Stomach smooth muscle (tissue), 2 donors: ENCODE measurements around the gene NOX4.

Experiments used
- H3K27ac ChIP-seq: one replicate; pipeline ENCODE4 v1.7.0; 2013; ENCODE audit warnings: mild to moderate bottlenecking, low read length, inconsistent platforms
- H3K27me3 ChIP-seq, 2 donors: one replicate each; pipeline ENCODE4 v1.7.0; 2013; ENCODE audit warnings: low read length in 2 of 2; ENCODE audit not compliant: insufficient read depth in 2 of 2, control insufficient read depth in 1 of 2
- H3K36me3 ChIP-seq, 2 donors: one replicate each; pipeline ENCODE4 v1.7.0; 2013; ENCODE audit warnings: low read length in 2 of 2; ENCODE audit not compliant: control insufficient read depth in 2 of 2, insufficient read depth in 2 of 2
- H3K4me1 ChIP-seq: one replicate; pipeline ENCODE4 v1.7.0; 2013; ENCODE audit warnings: low read length; ENCODE audit not compliant: control insufficient read depth, insufficient read depth
- H3K4me3 ChIP-seq, 2 donors: one replicate each; pipeline ENCODE4 v1.7.0; 2013; ENCODE audit warnings: low read length in 2 of 2
- H3K9ac ChIP-seq, 2 donors: one replicate each; pipeline ENCODE4 v1.7.0; 2013; ENCODE audit warnings: low read length in 2 of 2, mild to moderate bottlenecking in 1 of 2
- H3K9me3 ChIP-seq, 2 donors: one replicate each; pipeline ENCODE4 v1.7.0; 2013; ENCODE audit warnings: low read length in 2 of 2; ENCODE audit not compliant: control insufficient read depth in 2 of 2
- donor health status: healthy.
- donor health status: Pancreatic carcinoma.

The NOX4 gene

DNA sequence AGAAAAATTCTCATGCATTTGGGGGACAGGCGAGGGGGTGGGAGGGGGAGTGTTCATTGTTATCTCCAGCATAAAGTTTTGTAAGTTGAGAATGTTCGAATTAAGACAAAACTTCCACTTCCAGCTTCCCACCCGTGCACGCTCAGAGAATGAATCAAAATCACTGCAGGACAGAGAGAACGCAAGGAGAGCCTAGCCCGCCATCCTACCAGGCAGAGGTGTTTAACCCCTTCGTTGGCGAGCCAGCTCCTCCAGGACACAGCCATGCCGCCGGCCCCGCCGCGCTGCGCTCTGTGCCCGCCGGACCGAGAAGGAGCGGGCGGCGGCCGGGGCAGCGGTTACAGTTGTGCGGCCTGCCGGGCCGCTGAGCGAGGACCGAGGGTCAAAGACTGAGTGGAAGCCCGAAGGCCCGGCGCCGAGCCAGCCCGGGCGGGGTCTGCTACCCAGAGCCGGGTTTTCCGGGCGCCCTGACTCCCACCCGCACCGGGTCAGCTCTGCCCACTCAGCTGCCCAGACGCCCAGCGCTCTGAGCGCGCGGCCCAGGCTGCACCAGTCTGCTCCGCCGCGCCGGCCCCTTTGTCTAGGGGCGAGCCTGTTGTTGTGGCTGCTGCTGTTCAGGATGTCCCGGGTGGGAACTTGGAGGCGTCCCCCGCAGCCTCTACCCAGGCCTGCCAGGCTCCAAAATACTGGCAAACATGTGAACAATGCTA, at the start of gene NOX4:
NOX4 (minus strand) TSS at position 395 of the 710 bp plus-strand sequence; CDS start at position 266, 129 bp downstream.
- Histone ChIP-seq H3K27me3 (peaks cover 0 to 5% of the 10 kb centered on the region in 2 donors), H3K9me3 (no peaks in the 10 kb centered on the region), H3K36me3 (no peaks in the 10 kb centered on the region), H3K27ac (no peak within 1 kb of the TSS), H3K4me1 (peaks cover 2% of the 10 kb centered on the region), H3K9ac (no peak within 1 kb of the TSS), H3K4me3 (peak within 1 kb of the TSS; percentile 53 to 69)

DNA sequence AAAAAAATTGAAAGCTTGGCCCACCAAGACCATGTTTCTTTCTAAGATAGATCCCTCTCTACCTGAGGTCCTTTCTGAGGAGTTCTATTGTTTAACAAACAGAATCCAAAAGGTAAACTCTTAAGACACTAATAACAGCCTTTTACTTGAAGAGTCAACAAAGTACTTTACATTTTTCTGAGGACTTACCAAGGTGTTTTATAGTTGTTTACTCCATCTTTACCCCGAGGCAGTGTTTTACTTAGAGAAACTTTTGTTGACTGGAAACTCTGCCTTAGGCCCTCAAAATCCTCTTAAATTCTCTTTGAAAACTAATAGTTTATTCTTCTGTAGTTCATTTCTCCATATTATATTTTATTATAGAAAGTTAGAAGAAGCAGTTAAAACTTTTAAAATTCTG, 49.7 kb upstream of the NOX4 start:
- no peaks in the 10 kb centered on the region for H3K36me3 ChIP-seq

DNA sequence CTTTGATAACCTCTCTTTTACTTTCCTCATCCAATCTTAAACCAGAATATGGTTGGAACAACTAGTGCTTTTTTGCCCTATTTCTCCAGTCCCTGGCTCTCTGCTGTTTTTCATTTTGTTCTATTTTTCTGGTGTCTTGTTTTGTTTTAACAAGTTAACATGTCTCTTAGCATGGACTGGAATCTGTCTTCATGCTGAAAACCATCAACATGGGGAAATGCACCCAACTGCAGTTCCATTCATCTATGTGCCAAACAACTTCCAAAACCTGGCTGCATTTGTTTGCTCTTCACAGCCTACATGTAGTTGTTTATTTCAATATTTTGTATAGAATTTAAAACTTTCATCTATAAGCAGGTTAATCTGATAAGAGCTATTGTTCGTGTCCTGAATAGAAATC, 46.8 kb upstream of the NOX4 start:
- Histone ChIP-seq H3K4me3 (no peak overlapping the region), H3K36me3 (no peaks in the 10 kb centered on the region), H3K27me3 (no peaks in the 10 kb centered on the region), H3K27ac (no peak overlapping the region), H3K4me1 (no peaks in the 10 kb centered on the region), H3K9me3 (no peaks in the 10 kb centered on the region), H3K9ac (no peak overlapping the region)

More for the DNA sequence above, 49.7 kb upstream of the NOX4 start:
- Histone ChIP-seq H3K4me3 (no peak overlapping the region), H3K9me3 (no peaks in the 10 kb centered on the region), H3K27ac (no peak overlapping the region), H3K27me3 (no peaks in the 10 kb centered on the region), H3K9ac (no peak overlapping the region), H3K4me1 (no peaks in the 10 kb centered on the region)

DNA sequence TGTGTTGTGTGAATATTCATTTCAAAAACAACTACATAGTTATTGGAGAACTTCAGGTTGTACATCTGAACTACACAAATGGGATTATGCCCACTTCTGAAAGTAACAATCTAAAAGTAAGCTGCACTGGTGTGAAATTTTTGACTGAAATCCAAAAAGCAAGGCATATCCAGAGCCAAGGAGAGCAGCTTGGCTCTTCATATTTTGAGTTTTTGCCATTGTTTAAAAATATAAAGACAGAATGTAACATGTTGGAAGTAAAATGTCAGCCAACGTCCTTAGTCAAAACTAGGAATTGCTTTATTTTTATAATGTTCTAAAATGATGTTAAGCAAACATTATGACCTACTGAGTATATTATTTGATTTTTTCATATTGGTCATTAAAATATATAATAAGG, 45.8 kb upstream of the NOX4 start:
- Histone ChIP-seq H3K4me3 (no peak overlapping the region), H3K27me3 (no peaks in the 10 kb centered on the region), H3K4me1 (no peaks in the 10 kb centered on the region), H3K9me3 (no peaks in the 10 kb centered on the region), H3K9ac (no peak overlapping the region), H3K27ac (no peak overlapping the region), H3K36me3 (no peaks in the 10 kb centered on the region)

DNA sequence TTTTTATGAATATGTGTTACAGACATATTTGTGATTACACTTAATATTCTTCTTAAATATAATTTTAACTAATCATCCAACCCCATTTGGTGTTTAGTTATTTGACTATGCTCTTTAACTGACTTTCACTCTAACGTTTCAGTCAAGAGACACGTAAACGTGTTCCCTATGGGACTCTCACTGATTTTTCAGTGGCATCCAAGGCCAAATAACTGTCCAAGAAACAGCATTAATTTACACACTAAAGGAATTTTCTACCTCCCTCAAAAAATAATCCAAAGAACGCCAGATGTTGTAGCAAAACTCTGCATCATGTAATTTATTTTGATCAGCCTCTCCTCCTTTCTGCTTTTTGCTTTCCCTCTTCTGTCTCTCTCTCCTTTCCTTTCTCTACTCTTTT, 44.0 kb upstream of the NOX4 start:
- H3K4me3 ChIP-seq, result no peak overlapping the region
- H3K9ac ChIP-seq, result no peak overlapping the region
- H3K36me3 ChIP-seq, result no peaks in the 10 kb centered on the region
- no peaks in the 10 kb centered on the region for H3K9me3 ChIP-seq
- H3K27me3 ChIP-seq, result no peaks in the 10 kb centered on the region
- no peaks in the 10 kb centered on the region for H3K4me1 ChIP-seq
- H3K27ac ChIP-seq, result no peak overlapping the region

DNA sequence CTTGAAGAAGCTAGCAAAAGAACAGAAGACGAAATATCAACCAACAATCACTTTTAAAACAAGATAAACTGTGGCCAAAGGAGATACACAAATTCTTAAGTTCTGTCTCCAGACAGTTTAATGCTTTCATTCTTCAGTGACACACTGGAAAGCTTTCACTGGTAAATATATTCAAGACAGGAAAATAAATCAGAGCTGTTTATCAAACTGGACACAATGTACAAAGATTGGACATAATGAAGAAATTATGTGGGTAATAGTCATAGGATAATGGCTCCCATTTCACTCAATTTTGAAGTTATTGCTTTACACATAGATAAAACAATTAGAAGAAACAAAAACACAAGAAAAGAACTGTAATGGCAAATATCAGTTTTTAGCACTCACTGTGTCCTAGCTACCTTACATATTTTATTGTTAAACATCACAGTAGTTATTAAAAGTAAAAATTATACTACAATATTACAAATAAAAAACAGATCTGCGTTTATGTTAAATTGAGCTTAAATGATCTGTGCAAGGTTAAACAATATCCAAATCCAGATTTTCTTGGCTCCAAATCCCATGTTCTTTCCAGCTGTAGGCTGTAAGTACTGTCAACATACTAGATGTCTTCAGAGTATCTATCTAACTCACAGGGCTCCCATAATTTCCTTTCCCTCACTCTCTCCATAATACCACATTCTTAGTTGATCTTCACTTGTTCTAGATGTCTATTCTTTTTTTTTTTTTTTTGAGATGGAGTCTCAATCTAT, 38.6 kb upstream of the NOX4 start:
- Histone ChIP-seq H3K9ac (no peak overlapping the region), H3K4me3 (no peak overlapping the region), H3K9me3 (no peaks in the 10 kb centered on the region), H3K36me3 (no peaks in the 10 kb centered on the region), H3K27ac (no peak overlapping the region), H3K4me1 (no peaks in the 10 kb centered on the region), H3K27me3 (no peaks in the 10 kb centered on the region)

DNA sequence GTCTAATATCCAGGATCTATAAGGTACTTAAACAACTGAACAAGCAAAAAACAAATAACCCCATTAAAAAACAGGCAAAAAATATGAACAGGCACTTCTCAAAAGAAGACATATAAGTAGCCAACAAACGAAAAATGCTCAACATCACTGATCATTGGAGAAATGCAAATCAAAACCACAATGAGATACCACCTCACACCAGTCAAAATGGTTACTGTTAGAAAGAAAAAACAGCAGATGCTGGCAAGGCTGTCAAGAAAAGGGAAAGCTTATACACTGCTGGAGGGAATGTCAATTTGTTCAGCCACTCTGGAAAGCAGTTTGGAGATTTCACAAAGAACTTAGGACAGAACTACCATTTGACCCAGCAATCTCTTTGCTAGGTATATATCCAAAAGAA, 30.6 kb upstream of the NOX4 start:
- Histone ChIP-seq H3K4me3 (no peak overlapping the region), H3K36me3 (no peaks in the 10 kb centered on the region), H3K27me3 (no peaks in the 10 kb centered on the region), H3K9ac (no peak overlapping the region), H3K27ac (no peak overlapping the region), H3K4me1 (no peaks in the 10 kb centered on the region), H3K9me3 (no peaks in the 10 kb centered on the region)

DNA sequence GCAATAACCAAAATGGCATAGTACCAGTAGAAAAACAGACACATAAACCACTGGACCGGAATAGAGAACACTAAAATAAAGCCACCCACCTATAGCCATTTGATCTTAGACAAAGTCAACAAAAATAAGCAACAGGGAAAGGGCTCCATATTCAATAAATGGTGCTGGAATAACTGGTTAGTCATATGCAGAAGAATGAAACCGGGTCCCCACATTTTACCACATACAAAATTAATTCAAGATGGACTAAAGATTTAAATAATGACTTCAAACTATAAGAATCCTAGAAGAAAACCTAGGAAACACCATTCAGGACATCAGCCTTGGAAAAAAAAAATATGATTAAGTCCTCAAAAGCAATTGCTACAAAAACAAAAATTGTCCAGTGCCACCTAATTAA, 30.1 kb upstream of the NOX4 start:
- H3K27me3 ChIP-seq, result no peaks in the 10 kb centered on the region
- H3K9ac ChIP-seq, result no peak overlapping the region
- H3K27ac ChIP-seq, result no peak overlapping the region
- H3K4me1 ChIP-seq, result no peaks in the 10 kb centered on the region
- H3K9me3 ChIP-seq, result no peaks in the 10 kb centered on the region
- no peaks in the 10 kb centered on the region for H3K36me3 ChIP-seq
- H3K4me3 ChIP-seq, result no peak overlapping the region

DNA sequence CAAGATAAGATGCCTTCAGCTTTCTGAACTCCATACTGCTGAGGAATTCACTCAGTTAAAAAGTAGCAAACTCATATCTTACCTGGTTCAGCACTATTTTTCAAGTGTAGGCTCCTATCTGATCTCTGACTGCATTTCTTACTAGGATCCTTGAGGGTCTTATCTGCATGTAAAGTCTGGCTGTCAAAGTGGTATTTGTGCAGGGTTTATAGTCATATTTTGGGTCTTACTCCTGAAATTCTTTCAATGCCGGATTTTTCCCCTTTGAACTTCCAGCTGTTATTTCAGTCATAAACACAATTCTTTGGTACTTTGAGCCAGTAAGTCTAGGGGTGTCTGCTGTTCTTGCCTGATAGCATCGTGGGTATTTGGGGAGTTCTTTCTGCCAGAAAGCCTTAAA, 25.3 kb upstream of the NOX4 start:
- H3K27ac ChIP-seq, result no peak overlapping the region
- H3K27me3 ChIP-seq, result no peaks in the 10 kb centered on the region
- H3K4me1 ChIP-seq, result no peaks in the 10 kb centered on the region
- no peak overlapping the region for H3K9ac ChIP-seq
- H3K4me3 ChIP-seq, result no peak overlapping the region
- H3K36me3 ChIP-seq, result no peaks in the 10 kb centered on the region
- H3K9me3 ChIP-seq, result no peaks in the 10 kb centered on the region

DNA sequence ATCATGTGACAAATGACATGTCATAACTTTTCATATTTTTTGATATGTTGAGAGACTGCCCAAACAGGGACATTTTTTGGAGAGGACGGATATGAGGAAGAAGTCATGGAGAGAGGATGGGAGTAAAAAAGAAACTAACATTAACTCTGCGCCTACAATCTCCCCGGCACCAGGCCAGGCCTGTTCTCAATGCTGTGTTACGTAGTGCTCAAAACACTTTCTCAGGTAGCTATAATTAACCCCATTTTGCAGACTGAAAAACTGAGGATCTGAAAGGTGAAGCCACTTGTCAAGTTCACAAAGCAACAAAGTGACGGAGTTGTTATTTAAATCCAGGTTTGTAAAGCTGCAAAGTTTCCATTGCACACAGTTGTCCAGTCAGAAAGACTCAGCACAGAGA, 17.4 kb upstream of the NOX4 start:
- Histone ChIP-seq H3K4me3 (no peak overlapping the region), H3K27me3 (no peaks in the 10 kb centered on the region), H3K4me1 (no peaks in the 10 kb centered on the region), H3K27ac (no peak overlapping the region), H3K36me3 (no peaks in the 10 kb centered on the region), H3K9me3 (no peaks in the 10 kb centered on the region), H3K9ac (no peak overlapping the region)

DNA sequence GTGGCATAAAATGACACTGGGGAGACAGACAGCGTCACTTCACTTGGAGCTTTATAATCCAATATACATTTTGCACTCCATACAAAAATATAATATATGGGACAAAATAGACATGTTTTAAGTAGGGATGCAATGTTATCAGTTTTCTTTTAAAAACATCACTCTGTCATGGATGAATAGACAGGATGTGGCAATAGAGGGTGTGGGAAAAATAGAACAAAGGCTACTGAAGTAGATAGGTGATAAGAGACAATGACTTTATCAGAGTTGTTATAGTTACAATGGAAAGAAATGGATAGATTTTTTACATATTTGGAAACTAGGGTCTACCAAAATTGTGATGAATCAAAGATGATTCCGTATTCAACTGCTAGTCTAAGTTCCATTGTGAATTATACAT, 13.1 kb upstream of the NOX4 start:
- no peaks in the 10 kb centered on the region for H3K27me3 ChIP-seq
- H3K9ac ChIP-seq, result no peak overlapping the region
- H3K27ac ChIP-seq, result no peak overlapping the region
- no peak overlapping the region for H3K4me3 ChIP-seq
- H3K36me3 ChIP-seq, result no peaks in the 10 kb centered on the region
- H3K4me1 ChIP-seq, result no peaks in the 10 kb centered on the region
- no peaks in the 10 kb centered on the region for H3K9me3 ChIP-seq
